Measurements from ENCODE around the gene RBM8A.

The RBM8A gene

DNA sequence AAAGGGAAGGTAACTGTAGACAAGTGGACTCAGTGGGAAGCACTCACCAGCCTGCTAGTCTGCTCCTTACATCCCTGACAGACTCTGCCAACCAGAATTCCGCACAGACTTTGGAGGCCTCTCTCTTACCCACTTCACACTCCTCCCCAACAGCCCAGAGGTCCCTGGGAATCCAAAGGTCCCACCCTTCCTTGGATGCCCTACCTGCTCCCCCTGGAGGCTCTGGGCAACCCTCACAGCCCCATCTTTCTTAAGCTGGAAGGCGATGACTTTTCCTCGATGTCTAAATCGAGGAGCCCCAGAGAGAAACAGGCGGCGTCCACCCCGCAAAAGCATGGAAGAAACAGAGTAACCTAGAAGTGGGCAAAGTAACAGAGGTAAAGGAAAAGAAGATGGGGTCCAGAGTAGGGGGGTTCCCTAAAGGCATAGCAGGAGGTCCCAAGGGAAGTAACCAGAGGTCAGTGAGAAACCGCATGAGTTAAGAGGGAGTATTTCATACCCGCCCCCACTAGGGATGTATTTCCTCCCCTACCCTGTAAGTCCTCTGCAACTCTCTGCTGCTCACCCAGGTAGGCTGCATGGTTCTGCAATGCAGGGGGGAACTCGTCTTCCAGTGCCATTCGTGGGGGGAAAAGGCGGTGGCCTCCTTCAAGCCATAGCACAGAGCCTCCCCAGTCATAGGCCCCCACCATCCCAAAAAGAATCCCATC, 25.8 kb downstream of the RBM8A start:
- ChIA-PET POLR2A (interaction anchor here (1.0 kb wide), 1 partner anchor 10 kb away, joined by 3 read pairs; no protein-coding TSS in a partner anchor), CTCF (interaction anchor here (1.3 to 4.5 kb wide), 2 partner anchors 9 kb away, joined by 6 to 18 read pairs; partner anchors contain the start of gene ITGA10)
- H3K9me3 ChIP-seq (ENCODE audit: control insufficient read depth, insufficient read depth, low read depth, low read length): no peaks in the 10 kb centered on the region
- H3K27ac ChIP-seq (ENCODE audit: extremely low read depth, low read depth, low read length): no peak overlapping the region
- H3K4me3 ChIP-seq (ENCODE audit: low read depth, low read length): no peak overlapping the region
- H3K4me1 ChIP-seq (ENCODE audit: control insufficient read depth, insufficient read depth, low read length): no peaks in the 10 kb centered on the region
- TF ChIP-seq SP3 (tag by site-specific recombination; IDR thresholded peaks at IDR 0.05) (no peak), CTCF (tag by site-specific recombination; IDR thresholded peaks at IDR 0.05) (0 out of 2 replicates have a peak, but pooled peaks have one; percentile 7), OVOL3 (tag by site-specific recombination; IDR thresholded peaks at IDR 0.05) (no peak), YY2 (tag by site-specific recombination; IDR thresholded peaks at IDR 0.05) (no peak), GLIS2 (tag by site-specific recombination; IDR thresholded peaks at IDR 0.05) (no peak), ZFP37 (tag by site-specific recombination; IDR thresholded peaks at IDR 0.05) (no peak)
- no peaks in the 10 kb centered on the region for H3K36me3 ChIP-seq (ENCODE audit: control insufficient read depth in 2 of 2, insufficient read depth in 1 of 2, low read length in 2 of 2)

DNA sequence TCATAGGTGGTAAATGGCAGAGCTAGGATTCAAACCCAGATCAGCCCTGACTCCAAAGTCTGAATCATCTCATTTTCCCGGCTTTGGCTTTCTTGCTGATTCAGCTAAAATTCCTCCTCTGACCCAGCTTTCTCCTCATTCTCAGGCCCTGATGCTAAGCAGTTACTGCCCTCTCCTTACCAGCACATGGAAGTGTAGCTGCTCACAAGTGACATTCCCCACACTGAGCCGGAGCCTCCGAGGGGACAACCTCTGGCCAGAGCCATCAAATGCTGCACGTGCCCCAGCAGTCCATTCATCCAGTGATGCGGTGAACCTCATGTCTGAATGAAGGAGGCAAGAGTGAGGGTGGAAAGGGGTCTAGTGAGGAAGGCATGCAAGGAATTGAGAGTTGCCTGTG, 28.5 kb downstream of the RBM8A start:
- H3K4me3 ChIP-seq (ENCODE audit: low read depth, low read length): no peak overlapping the region
- ChIA-PET CTCF (interaction anchor here (2.3 to 4.5 kb wide), 2 partner anchors 7 to 11 kb away, joined by 15 to 18 read pairs; partner anchors contain the start of gene ITGA10), POLR2A (no interaction called here)
- H3K36me3 ChIP-seq (ENCODE audit: control insufficient read depth in 2 of 2, insufficient read depth in 1 of 2, low read length in 2 of 2): no peaks in the 10 kb centered on the region
- no peaks in the 10 kb centered on the region for H3K4me1 ChIP-seq (ENCODE audit: control insufficient read depth, insufficient read depth, low read length)
- H3K9me3 ChIP-seq (ENCODE audit: control insufficient read depth, insufficient read depth, low read depth, low read length): no peaks in the 10 kb centered on the region
- no peak for TF ChIP-seq ZNF645 (tag by site-specific recombination; IDR thresholded peaks at IDR 0.05)
- no peak for TF ChIP-seq ZNF2 (tag by site-specific recombination; IDR thresholded peaks at IDR 0.05)
- TF ChIP-seq ZNF155 (tag by site-specific recombination; IDR thresholded peaks at IDR 0.05): no peak
- no peak for TF ChIP-seq ZNF19 (tag by site-specific recombination; IDR thresholded peaks at IDR 0.05; ENCODE audit: low read depth)
- no peak for TF ChIP-seq BCL11A (tag by site-specific recombination; IDR thresholded peaks at IDR 0.05; ENCODE audit: low read depth)
- TF ChIP-seq ZNF670 (tag by site-specific recombination; IDR thresholded peaks at IDR 0.05; ENCODE audit: low read depth): no peak
- no peak for TF ChIP-seq SP7 (tag by site-specific recombination; IDR thresholded peaks at IDR 0.05)
- no peak for TF ChIP-seq ZNF704 (tag by site-specific recombination; IDR thresholded peaks at IDR 0.05)
- no peak for TF ChIP-seq ZNF10 (tag by site-specific recombination; IDR thresholded peaks at IDR 0.05)
- no peak for TF ChIP-seq GLI2 (tag by site-specific recombination; IDR thresholded peaks at IDR 0.05; ENCODE audit: borderline replicate concordance, low read depth)
- no peak for TF ChIP-seq ZNF701 (tag by site-specific recombination; IDR thresholded peaks at IDR 0.05)
- TF ChIP-seq ZFP41 (tag by site-specific recombination; IDR thresholded peaks at IDR 0.05; ENCODE audit: borderline replicate concordance): no peak
- no peak for TF ChIP-seq ZSCAN30 (tag by site-specific recombination; IDR thresholded peaks at IDR 0.05)
- TF ChIP-seq ELK4 (IDR thresholded peaks at IDR 0.05; ENCODE audit: borderline replicate concordance, low read depth, low read length): no peak
- no peak for TF ChIP-seq ZNF140 (tag by site-specific recombination; IDR thresholded peaks at IDR 0.05)
- no peak for TF ChIP-seq ZNF37A (tag by site-specific recombination; IDR thresholded peaks at IDR 0.05)
- no peak for TF ChIP-seq ZFP3 (tag by site-specific recombination; IDR thresholded peaks at IDR 0.05; ENCODE audit: low read depth)
- no peak overlapping the region for H3K27ac ChIP-seq (ENCODE audit: extremely low read depth, low read depth, low read length)
